Fibroblast of lung (primary cell): ENCODE results near the gene PPP5C.

Experiments used
- EZH2 ChIP-seq: IDR thresholded peaks from 2 replicates; pipeline ENCODE4 v1.5.1; 2012; ENCODE audit warnings: low read length, control low read depth, mild to moderate bottlenecking; ENCODE audit errors: missing control alignments
- TF ChIP-seq, protein P1 (sequence below), 2 donors: IDR thresholded peaks in 1 of 2; conservative IDR thresholded peaks in 1 of 2; 1 replicate in 1 of 2; 2 replicates in 1 of 2; pipeline ENCODE4 v1.5.1; 2011 to 2012; ENCODE audit warnings: low read length in 2 of 2, control low read depth in 1 of 2, inconsistent platforms in 1 of 2, low read depth in 1 of 2, mild to moderate bottlenecking in 1 of 2

GRCh38 chr19:46369817-46370216 lies 22.9 kb downstream of the PPP5C start:
- TF ChIP-seq, protein P1, sequence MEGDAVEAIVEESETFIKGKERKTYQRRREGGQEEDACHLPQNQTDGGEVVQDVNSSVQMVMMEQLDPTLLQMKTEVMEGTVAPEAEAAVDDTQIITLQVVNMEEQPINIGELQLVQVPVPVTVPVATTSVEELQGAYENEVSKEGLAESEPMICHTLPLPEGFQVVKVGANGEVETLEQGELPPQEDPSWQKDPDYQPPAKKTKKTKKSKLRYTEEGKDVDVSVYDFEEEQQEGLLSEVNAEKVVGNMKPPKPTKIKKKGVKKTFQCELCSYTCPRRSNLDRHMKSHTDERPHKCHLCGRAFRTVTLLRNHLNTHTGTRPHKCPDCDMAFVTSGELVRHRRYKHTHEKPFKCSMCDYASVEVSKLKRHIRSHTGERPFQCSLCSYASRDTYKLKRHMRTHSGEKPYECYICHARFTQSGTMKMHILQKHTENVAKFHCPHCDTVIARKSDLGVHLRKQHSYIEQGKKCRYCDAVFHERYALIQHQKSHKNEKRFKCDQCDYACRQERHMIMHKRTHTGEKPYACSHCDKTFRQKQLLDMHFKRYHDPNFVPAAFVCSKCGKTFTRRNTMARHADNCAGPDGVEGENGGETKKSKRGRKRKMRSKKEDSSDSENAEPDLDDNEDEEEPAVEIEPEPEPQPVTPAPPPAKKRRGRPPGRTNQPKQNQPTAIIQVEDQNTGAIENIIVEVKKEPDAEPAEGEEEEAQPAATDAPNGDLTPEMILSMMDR (conservative IDR thresholded peaks at IDR 0.05 in 1 of 2, IDR thresholded peaks at IDR 0.05 in 1 of 2; ENCODE audit: low read depth in 1 of 2, low read length in 2 of 2) = no peak
- no peak for TF ChIP-seq EZH2
